Cardiac muscle cell (in vitro differentiated cells and primary cell): Measurements from ENCODE around the gene ATAD3C. TPM values are rescaled to one million over a fixed set of nuclear protein-coding genes. Genes with fewer than 3 reads are reported as not detected.
"Not testable (repeated sequence)": the region's sequence is repeated elsewhere in the genome, so short reads cannot be mapped to it uniquely, and the experiment has no call there.

Experiments
- DNase-seq, 2 donors: peaks; one replicate each; pipeline versions ENCODE4 v3.0.0 to v3.0.0-alpha.2; 2010 to 2017; ENCODE audit warnings: low read depth in 1 of 2, low spot score in 1 of 2
- H3K27ac ChIP-seq: fragments of 200-600 bp; sonication (generic); 2 replicates; pipeline ENCODE4 v1.5.1; 2016
- H3K27me3 ChIP-seq: fragments of 200-600 bp; sonication (generic); 2 replicates; pipeline ENCODE4 v1.6.0; 2016; ENCODE audit warnings: control low read depth
- H3K36me3 ChIP-seq: fragments of 200-600 bp; sonication (generic); 2 replicates; pipeline ENCODE4 v1.5.1; 2016; ENCODE audit warnings: control low read depth
- H3K4me1 ChIP-seq: fragments of 200-600 bp; sonication (generic); 2 replicates; pipeline ENCODE4 v1.8.1; 2017; ENCODE audit warnings: low read depth, mild to moderate bottlenecking, mixed run types
- H3K4me3 ChIP-seq: fragments of 200-600 bp; sonication (generic); 2 replicates; pipeline ENCODE4 v1.5.1; 2016; ENCODE audit warnings: mild to moderate bottlenecking
- H3K9me3 ChIP-seq: fragments of 200-600 bp; sonication (generic); 2 replicates; pipeline ENCODE4 v1.5.1; 2017; ENCODE audit warnings: low read depth, mild to moderate bottlenecking, control low read depth
- CTCF ChIP-seq: IDR thresholded peaks from 2 replicates; pipeline ENCODE4 v1.5.1; 2012; ENCODE audit warnings: low read depth, mild to moderate bottlenecking, low read length
- polyA plus RNA-seq: library from polyadenylated mRNA; unstranded; fragments of >200 nt; fragmentation: Nextera tagmentation; extraction: Ambion mirVana; gene quantifications from 2 replicates; pipeline ENCODE4 v1.2.1, GENCODE V29; 2016
- total RNA-seq: library from RNA; depleted of rRNA; stranded (reverse); fragments of >200 nt; gene quantifications from 2 replicates; pipeline ENCODE4 v1.2.3, GENCODE V29; 2016

Gene ATAD3C
- total and polyA plus RNA-seq, 2 experiments from 2014 or later: 0.21 to 0.53 TPM

GRCh38 chr1:1477206-1477605 is 27.7 kb downstream of the ATAD3C start:
- no peak for DNase-seq
- TF ChIP-seq CTCF: no peak
- Histone ChIP-seq H3K4me1 (peaks cover 4% of the 10 kb centered on the region), H3K9me3 (no peaks in the 10 kb centered on the region), H3K27ac (no peak overlapping the region), H3K27me3 (no peaks in the 10 kb centered on the region), H3K36me3 (peaks cover 11% of the 10 kb centered on the region), H3K4me3 (no peak overlapping the region)

GRCh38 chr1:1479547-1480487 is 30.3 kb downstream of the ATAD3C start:
- TF ChIP-seq CTCF: no peak
- H3K36me3 ChIP-seq: peaks cover 22% of the 10 kb centered on the region

GRCh38 chr1:1480488-1480867 is 31.0 kb downstream of the ATAD3C start:
- DNase-seq, H3K4me3 ChIP-seq, H3K27me3 ChIP-seq, H3K4me1 ChIP-seq, H3K27ac ChIP-seq, H3K9me3 ChIP-seq: not testable (repeated sequence)
- H3K36me3 ChIP-seq: peaks cover 22% of the 10 kb centered on the region

More at GRCh38 chr1:1479547-1480487, 30.3 kb downstream of the ATAD3C start:
- no peaks in the 10 kb centered on the region for H3K9me3 ChIP-seq
- no peak for DNase-seq
- H3K27ac ChIP-seq: no peak overlapping the region
- no peaks in the 10 kb centered on the region for H3K27me3 ChIP-seq
- no peaks in the 10 kb centered on the region for H3K4me1 ChIP-seq
- H3K4me3 ChIP-seq: no peak overlapping the region

GRCh38 chr1:1481811-1482210 is 32.3 kb downstream of the ATAD3C start:
- H3K36me3 ChIP-seq: peaks cover 22% of the 10 kb centered on the region
- not testable (repeated sequence) for H3K4me3 ChIP-seq, H3K27me3 ChIP-seq, H3K27ac ChIP-seq, DNase-seq, H3K9me3 ChIP-seq, H3K4me1 ChIP-seq

GRCh38 chr1:1482856-1483255 is 33.4 kb downstream of the ATAD3C start:
- no peak for DNase-seq
- Histone ChIP-seq H3K4me3 (no peak overlapping the region), H3K27me3 (no peaks in the 10 kb centered on the region), H3K36me3 (peaks cover 21% of the 10 kb centered on the region), H3K9me3 (no peaks in the 10 kb centered on the region), H3K27ac (no peak overlapping the region), H3K4me1 (no peaks in the 10 kb centered on the region)
- no peak for TF ChIP-seq CTCF

- DNase-seq: no peak
- Histone ChIP-seq H3K4me3 (no peak overlapping the region), H3K9me3 (no peaks in the 10 kb centered on the region), H3K36me3 (peaks cover 19% of the 10 kb centered on the region), H3K27me3 (no peaks in the 10 kb centered on the region), H3K4me1 (no peaks in the 10 kb centered on the region), H3K27ac (no peak overlapping the region)
- TF ChIP-seq CTCF: no peak
Measured at GRCh38 chr1:1483714-1484113, 34.2 kb downstream of the ATAD3C start.

GRCh38 chr1:1484976-1485750 is 35.7 kb downstream of the ATAD3C start:
- H3K4me1 ChIP-seq, H3K9me3 ChIP-seq, H3K4me3 ChIP-seq, DNase-seq, H3K27ac ChIP-seq, H3K27me3 ChIP-seq: not testable (repeated sequence)
- peaks cover 14% of the 10 kb centered on the region for H3K36me3 ChIP-seq

GRCh38 chr1:1485755-1486317 is 36.3 kb downstream of the ATAD3C start:
- not testable (repeated sequence) for H3K4me3 ChIP-seq, H3K27ac ChIP-seq, H3K9me3 ChIP-seq, DNase-seq, H3K4me1 ChIP-seq, H3K27me3 ChIP-seq
- H3K36me3 ChIP-seq: peaks cover 14% of the 10 kb centered on the region
